ENCODE data around the gene PSD2.

GRCh38 chr5:139803978-139804377 lies 8.4 kb downstream of the PSD2 start:
- TF ChIP-seq POLR2A (IDR thresholded peaks at IDR 0.05; ENCODE audit: low read length): no peak
- TF ChIP-seq GATA1 (IDR thresholded peaks at IDR 0.05; ENCODE audit: low read depth, low read length): no peak

All from erythroblast (primary cell).